ENCODE data around the gene TLE3. TPM values are rescaled to one million over a fixed set of nuclear protein-coding genes. Genes with fewer than 3 reads are reported as not detected.

The TLE3 gene
- polyA plus RNA-seq, 3 donors from 2014 or later = 0.06 to 18.6 (median 3.9) TPM

GRCh38 chr15:70081612-70082011 is 16.1 kb downstream of the TLE3 start:
- Mint-ChIP-seq H3K27ac (no peak overlapping the region), H3K4me1 (peaks cover 17 to 45% of the 10 kb centered on the region in 2 donors), H3K27me3 (ENCODE audit: low read depth in 3 of 3) (peaks cover 0 to 11% (median 4%) of the 10 kb centered on the region in 3 donors), H3K9me3 (no peaks in the 10 kb centered on the region), H3K4me3 (no peak overlapping the region), H3K36me3 (peaks cover 26 to 52% (median 44%) of the 10 kb centered on the region in 3 donors)
- no peak for DNase-seq

DNA sequence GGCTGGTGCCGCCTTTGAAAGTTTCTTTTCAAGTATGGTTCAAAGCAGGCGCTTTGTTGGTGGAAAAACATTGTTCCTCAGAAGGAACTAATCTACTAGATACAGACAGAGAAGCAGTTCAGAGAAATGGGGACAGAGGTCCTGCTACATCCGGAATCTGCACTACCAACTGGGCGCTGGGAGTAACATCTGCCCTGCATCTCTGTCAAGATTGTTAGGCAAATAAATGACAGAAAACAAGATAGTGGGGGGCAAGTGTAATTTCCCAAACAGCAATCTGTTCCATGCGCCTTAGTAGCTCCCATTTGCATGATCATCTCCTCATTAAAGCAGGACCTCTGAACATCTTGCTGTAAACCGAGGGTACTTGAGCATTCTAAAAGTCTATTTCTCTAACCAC is 17.4 kb downstream of the TLE3 start:
- Mint-ChIP-seq H3K9me3 (no peaks in the 10 kb centered on the region), H3K27me3 (ENCODE audit: low read depth in 3 of 3) (peaks cover 0 to 6% (median 4%) of the 10 kb centered on the region in 3 donors), H3K36me3 (peaks cover 21 to 50% (median 35%) of the 10 kb centered on the region in 3 donors), H3K27ac (no peak overlapping the region), H3K4me1 (peaks cover 16 to 35% of the 10 kb centered on the region in 2 donors), H3K4me3 (no peak overlapping the region)
- no peak for DNase-seq

DNA sequence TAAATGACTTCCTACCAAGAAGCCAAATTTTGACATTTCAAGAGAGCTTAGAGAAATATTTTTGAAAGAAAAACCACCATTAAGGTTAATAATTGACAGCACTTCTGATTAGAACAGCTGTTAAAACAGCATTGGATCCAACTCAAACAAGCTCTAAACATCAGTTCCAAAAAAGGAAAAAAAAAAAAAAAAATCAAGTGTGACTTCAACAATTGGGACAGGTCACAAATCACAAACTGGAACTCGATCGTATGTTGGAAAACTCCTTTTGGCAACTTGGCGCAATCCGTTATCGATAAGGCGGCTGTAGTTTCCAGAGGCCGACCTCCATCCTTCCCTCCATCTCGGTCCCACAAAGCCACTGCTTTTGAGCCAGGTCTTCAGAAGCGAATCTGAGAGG is 17.8 kb downstream of the TLE3 start:
- H3K36me3 Mint-ChIP-seq = peaks cover 21 to 50% (median 35%) of the 10 kb centered on the region in 3 donors

DNA sequence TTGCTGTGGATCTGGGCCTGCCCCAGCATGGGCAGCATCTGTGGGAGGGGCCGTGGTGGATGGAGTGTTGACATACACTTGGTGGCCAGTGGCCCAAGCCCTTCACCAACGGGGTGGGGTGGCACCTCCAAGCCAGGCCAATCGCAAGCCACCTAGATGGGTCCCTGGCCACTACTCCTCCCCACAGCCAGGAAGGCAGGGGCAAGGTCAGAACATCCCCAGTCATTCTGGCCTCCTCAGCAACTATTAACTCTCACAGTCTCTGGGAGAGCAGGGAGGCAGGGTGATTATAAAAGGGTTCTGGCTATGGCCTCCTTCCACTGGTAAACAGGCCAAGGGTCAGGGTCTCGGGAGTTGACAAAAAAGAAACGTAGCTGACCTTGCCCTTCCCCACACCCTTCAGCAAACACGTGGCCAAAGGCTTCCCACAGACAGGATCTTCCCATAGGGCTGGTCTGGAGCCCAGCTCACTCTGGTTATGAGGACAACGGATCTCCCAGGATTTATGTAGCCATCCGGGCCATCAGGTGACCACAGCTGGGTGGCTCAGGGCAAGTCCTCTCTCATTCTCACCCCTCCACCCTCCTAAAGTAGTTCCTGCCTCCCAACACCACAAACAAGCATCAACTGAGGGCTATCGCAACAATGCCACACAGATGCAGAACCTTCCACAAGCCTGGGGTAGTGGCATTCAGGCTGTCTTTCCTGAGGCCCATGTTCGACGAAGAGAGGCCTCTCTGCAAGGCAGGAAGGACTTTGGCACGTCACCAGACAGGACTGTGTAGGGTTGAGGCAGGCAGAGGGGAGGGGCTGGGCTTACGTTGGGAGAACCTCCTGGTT is 18.9 kb downstream of the TLE3 start:
- Mint-ChIP-seq H3K27me3 (ENCODE audit: low read depth in 3 of 3) (peaks cover 0 to 4% (median 1%) of the 10 kb centered on the region in 3 donors), H3K27ac (no peak overlapping the region), H3K4me3 (no peak overlapping the region), H3K4me1 (peaks cover 7 to 20% of the 10 kb centered on the region in 2 donors), H3K36me3 (peaks cover 29 to 51% (median 32%) of the 10 kb centered on the region in 3 donors), H3K9me3 (no peaks in the 10 kb centered on the region)
- no peak for DNase-seq

More for the DNA sequence above, 17.8 kb downstream of the TLE3 start:
- peaks cover 0 to 4% (median 2%) of the 10 kb centered on the region in 3 donors for H3K27me3 Mint-ChIP-seq (ENCODE audit: low read depth in 3 of 3)
- DNase-seq = no peak
- no peak overlapping the region for H3K4me3 Mint-ChIP-seq
- no peaks in the 10 kb centered on the region for H3K9me3 Mint-ChIP-seq
- no peak overlapping the region for H3K27ac Mint-ChIP-seq
- peaks cover 16 to 31% of the 10 kb centered on the region in 2 donors for H3K4me1 Mint-ChIP-seq

- DNase-seq = no peak
- Mint-ChIP-seq H3K4me3 (no peak overlapping the region), H3K27me3 (ENCODE audit: low read depth in 3 of 3) (peaks cover 0 to 4% (median 0%) of the 10 kb centered on the region in 3 donors), H3K36me3 (peaks cover 36 to 53% (median 41%) of the 10 kb centered on the region in 3 donors), H3K9me3 (no peaks in the 10 kb centered on the region), H3K27ac (no peak overlapping the region), H3K4me1 (peaks cover 0 to 10% of the 10 kb centered on the region in 2 donors)
Measured at GRCh38 chr15:70077188-70078147, 20.2 kb downstream of the TLE3 start.

GRCh38 chr15:70074380-70074779 is 23.3 kb downstream of the TLE3 start:
- H3K9me3 Mint-ChIP-seq = no peaks in the 10 kb centered on the region
- H3K27ac Mint-ChIP-seq = no peak overlapping the region
- no peak overlapping the region for H3K4me3 Mint-ChIP-seq
- DNase-seq = no peak
- peaks cover 0 to 10% of the 10 kb centered on the region in 2 donors for H3K4me1 Mint-ChIP-seq
- H3K27me3 Mint-ChIP-seq (ENCODE audit: low read depth in 3 of 3) = peaks cover 0 to 3% (median 2%) of the 10 kb centered on the region in 3 donors
- H3K36me3 Mint-ChIP-seq = peaks cover 33 to 59% (median 34%) of the 10 kb centered on the region in 3 donors

DNA sequence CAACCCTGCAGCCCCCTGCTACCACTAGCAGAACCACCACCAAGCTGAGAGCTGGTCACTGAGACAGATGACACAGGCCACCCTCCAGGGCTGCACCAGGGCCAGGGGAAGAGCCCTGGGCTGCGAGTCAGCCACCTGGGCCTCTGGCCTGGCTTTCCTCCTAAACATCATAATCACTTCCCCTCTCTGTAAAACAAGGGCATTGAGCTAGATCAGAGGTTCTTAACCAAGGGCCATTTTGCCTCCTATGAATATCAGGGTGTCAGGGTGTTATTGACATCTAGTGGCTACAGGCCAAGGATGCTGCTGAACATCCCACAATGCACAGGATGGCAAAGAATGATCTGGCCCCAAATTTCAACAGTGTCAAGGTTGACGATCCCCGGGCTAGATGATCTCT is 25.2 kb downstream of the TLE3 start:
- peaks cover 0 to 2% (median 1%) of the 10 kb centered on the region in 3 donors for H3K27me3 Mint-ChIP-seq (ENCODE audit: low read depth in 3 of 3)
- no peaks in the 10 kb centered on the region for H3K4me1 Mint-ChIP-seq
- H3K36me3 Mint-ChIP-seq = peaks cover 42 to 66% (median 43%) of the 10 kb centered on the region in 3 donors
- H3K27ac Mint-ChIP-seq = no peak overlapping the region
- no peak for DNase-seq
- H3K4me3 Mint-ChIP-seq = no peak overlapping the region
- no peaks in the 10 kb centered on the region for H3K9me3 Mint-ChIP-seq

DNA sequence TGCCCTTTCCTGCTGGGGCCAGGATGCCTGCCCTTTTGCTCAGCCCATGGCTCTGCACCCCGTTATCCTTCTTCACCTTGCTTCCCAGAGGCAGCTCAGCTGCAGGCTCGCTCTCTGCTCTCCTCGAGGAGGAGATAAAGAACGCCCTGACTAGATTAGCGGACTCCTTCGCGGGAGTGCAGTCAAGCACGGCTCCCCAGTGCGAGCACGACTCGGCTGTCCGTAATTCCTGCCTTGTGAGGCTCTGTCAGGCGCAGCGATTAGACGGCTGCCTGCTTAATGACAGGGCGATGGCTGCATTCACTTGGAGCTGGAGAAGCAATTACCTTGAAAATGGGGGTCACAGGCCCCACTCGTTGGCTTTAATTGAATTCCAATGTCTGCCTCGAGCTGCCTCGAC is 25.9 kb downstream of the TLE3 start:
- Mint-ChIP-seq H3K27ac (no peak overlapping the region), H3K4me3 (no peak overlapping the region)

GRCh38 chr15:70069716-70070115 is 28.0 kb downstream of the TLE3 start:
- Mint-ChIP-seq H3K27ac (no peak overlapping the region), H3K4me1 (no peaks in the 10 kb centered on the region), H3K9me3 (no peaks in the 10 kb centered on the region), H3K4me3 (no peak overlapping the region), H3K36me3 (peaks cover 41 to 57% (median 42%) of the 10 kb centered on the region in 3 donors), H3K27me3 (ENCODE audit: low read depth in 3 of 3) (peaks cover 0 to 2% (median 1%) of the 10 kb centered on the region in 3 donors)
- DNase-seq = no peak

More for the DNA sequence above, 25.9 kb downstream of the TLE3 start:
- no peaks in the 10 kb centered on the region for H3K9me3 Mint-ChIP-seq
- H3K4me1 Mint-ChIP-seq = no peaks in the 10 kb centered on the region
- peaks cover 0 to 2% (median 1%) of the 10 kb centered on the region in 3 donors for H3K27me3 Mint-ChIP-seq (ENCODE audit: low read depth in 3 of 3)
- H3K36me3 Mint-ChIP-seq = peaks cover 42 to 66% (median 43%) of the 10 kb centered on the region in 3 donors
- no peak for DNase-seq

GRCh38 chr15:70068783-70069565 is 28.7 kb downstream of the TLE3 start:
- H3K4me3 Mint-ChIP-seq = no peak overlapping the region
- H3K4me1 Mint-ChIP-seq = no peaks in the 10 kb centered on the region
- no peak overlapping the region for H3K27ac Mint-ChIP-seq
- DNase-seq = no peak
- H3K27me3 Mint-ChIP-seq (ENCODE audit: low read depth in 3 of 3) = peaks cover 0 to 2% (median 1%) of the 10 kb centered on the region in 3 donors
- peaks cover 36 to 53% (median 40%) of the 10 kb centered on the region in 3 donors for H3K36me3 Mint-ChIP-seq
- no peaks in the 10 kb centered on the region for H3K9me3 Mint-ChIP-seq

- no peaks in the 10 kb centered on the region for H3K9me3 Mint-ChIP-seq
- H3K4me1 Mint-ChIP-seq = no peaks in the 10 kb centered on the region
- DNase-seq = no peak
- no peak overlapping the region for H3K4me3 Mint-ChIP-seq
- H3K27ac Mint-ChIP-seq = no peak overlapping the region
- H3K27me3 Mint-ChIP-seq (ENCODE audit: low read depth in 3 of 3) = peaks cover 0 to 2% (median 1%) of the 10 kb centered on the region in 3 donors
- peaks cover 23 to 40% (median 27%) of the 10 kb centered on the region in 3 donors for H3K36me3 Mint-ChIP-seq
Measured at GRCh38 chr15:70067681-70068080, 30.0 kb downstream of the TLE3 start.

DNA sequence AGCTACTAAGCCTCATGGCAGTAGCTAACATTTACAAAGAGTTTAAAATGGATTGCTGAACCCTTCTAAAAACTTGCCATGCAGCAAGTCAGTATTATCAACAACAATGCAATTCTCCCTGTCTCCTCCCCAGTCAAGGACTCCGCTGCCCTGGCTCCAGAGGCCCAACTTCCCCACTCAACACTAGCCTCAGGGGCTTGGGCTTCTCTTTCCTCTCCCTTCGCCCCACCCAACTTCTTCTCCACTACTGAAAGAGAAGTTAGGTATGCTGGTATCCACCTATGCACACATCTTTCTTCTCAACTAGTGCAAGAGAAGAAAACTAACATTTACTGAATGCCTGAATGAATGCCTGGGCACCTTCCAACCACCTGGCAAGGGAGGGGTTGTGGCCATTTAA is 30.7 kb downstream of the TLE3 start:
- Mint-ChIP-seq H3K4me1 (no peaks in the 10 kb centered on the region), H3K4me3 (no peak overlapping the region), H3K9me3 (no peaks in the 10 kb centered on the region), H3K27me3 (ENCODE audit: low read depth in 3 of 3) (peaks cover 0 to 2% (median 1%) of the 10 kb centered on the region in 3 donors), H3K36me3 (peaks cover 22 to 33% (median 25%) of the 10 kb centered on the region in 3 donors), H3K27ac (no peak overlapping the region)
- no peak for DNase-seq

- H3K27me3 Mint-ChIP-seq (ENCODE audit: low read depth in 3 of 3) = peaks cover 0 to 2% (median 1%) of the 10 kb centered on the region in 3 donors
- H3K27ac Mint-ChIP-seq = no peak overlapping the region
- peaks cover 22 to 33% (median 25%) of the 10 kb centered on the region in 3 donors for H3K36me3 Mint-ChIP-seq
- H3K4me1 Mint-ChIP-seq = no peaks in the 10 kb centered on the region
- H3K9me3 Mint-ChIP-seq = no peaks in the 10 kb centered on the region
- H3K4me3 Mint-ChIP-seq = no peak overlapping the region
- no peak for DNase-seq
Measured at GRCh38 chr15:70066447-70066846, 31.3 kb downstream of the TLE3 start.

All from immature natural killer cell (primary cell).